Breast epithelium (tissue), 3 donors: ENCODE data around the gene LGALS3BP.

Experiments
- POLR2A ChIP-seq: fragments of 450-650 bp; IDR thresholded peaks from one replicate; pipeline ENCODE4 v1.6.1; 2016; ENCODE audit warnings: antibody characterized with exemption, mild to moderate bottlenecking, moderate library complexity
- POLR2AphosphoS5 ChIP-seq, 3 donors: sonication (generic); formaldehyde crosslinking; IDR thresholded peaks; one replicate each; pipeline ENCODE4 v1.6.1; 2017; ENCODE audit warnings: antibody characterized with exemption in 3 of 3
- TF ChIP-seq, protein P1 (sequence below), 3 donors: fragments of 450-650 bp; IDR thresholded peaks; one replicate each; pipeline ENCODE4 v1.5.1; 2016 to 2017; ENCODE audit warnings: antibody characterized with exemption in 3 of 3, mild to moderate bottlenecking in 3 of 3, moderate library complexity in 3 of 3

DNA sequence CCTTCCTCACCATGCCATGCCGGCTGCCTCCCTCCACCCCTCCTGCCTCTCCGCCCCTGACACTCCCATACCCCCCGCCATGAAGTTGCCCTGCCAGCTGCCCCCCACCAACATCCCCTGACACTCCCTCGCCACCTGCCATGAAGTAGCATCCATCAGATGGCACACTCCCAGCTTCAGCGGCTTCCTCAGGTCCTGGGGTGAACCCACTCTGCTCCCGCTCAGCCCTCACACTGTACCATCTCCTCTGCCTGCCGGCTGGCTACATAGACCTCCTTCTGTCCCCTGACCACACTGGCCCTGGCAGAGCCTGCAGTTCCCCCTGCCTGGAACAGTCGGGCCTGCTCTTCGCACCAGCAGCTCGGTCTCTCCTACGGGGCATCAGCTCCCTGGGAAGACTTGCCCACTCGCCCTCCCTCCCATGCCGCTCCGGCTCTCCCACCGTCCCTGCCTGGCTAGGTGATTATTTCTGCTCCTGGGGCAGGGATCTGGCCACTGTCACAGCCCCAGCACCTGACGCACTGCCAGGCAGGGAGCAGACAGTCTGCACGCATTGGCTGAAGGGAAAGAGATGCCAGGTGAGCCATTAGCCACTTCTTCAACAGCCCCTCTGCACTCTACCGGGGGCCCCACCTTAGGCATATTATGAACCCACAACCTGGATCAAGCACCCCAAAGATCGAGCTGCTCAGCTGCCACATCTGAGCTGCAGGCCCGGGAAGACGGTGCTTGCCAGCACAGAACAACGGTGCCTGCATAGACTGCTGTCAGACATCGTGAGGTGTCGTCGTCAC, 20.9 kb upstream of the LGALS3BP start:
- TF ChIP-seq, protein P1, sequence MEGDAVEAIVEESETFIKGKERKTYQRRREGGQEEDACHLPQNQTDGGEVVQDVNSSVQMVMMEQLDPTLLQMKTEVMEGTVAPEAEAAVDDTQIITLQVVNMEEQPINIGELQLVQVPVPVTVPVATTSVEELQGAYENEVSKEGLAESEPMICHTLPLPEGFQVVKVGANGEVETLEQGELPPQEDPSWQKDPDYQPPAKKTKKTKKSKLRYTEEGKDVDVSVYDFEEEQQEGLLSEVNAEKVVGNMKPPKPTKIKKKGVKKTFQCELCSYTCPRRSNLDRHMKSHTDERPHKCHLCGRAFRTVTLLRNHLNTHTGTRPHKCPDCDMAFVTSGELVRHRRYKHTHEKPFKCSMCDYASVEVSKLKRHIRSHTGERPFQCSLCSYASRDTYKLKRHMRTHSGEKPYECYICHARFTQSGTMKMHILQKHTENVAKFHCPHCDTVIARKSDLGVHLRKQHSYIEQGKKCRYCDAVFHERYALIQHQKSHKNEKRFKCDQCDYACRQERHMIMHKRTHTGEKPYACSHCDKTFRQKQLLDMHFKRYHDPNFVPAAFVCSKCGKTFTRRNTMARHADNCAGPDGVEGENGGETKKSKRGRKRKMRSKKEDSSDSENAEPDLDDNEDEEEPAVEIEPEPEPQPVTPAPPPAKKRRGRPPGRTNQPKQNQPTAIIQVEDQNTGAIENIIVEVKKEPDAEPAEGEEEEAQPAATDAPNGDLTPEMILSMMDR (IDR thresholded peaks at IDR 0.05) = no peak
- TF ChIP-seq POLR2A (no peak), POLR2AphosphoS5 (IDR thresholded peaks at IDR 0.05) (no peak)
